ENCODE data around the gene NECTIN1.

Gene NECTIN1

GRCh38 chr11:119755356-119756071 lies 26.5 kb upstream of the NECTIN1 start:
- DNase-seq, result no peak

GRCh38 chr11:119754656-119755355 lies 25.8 kb upstream of the NECTIN1 start:
- no peak for DNase-seq

DNA sequence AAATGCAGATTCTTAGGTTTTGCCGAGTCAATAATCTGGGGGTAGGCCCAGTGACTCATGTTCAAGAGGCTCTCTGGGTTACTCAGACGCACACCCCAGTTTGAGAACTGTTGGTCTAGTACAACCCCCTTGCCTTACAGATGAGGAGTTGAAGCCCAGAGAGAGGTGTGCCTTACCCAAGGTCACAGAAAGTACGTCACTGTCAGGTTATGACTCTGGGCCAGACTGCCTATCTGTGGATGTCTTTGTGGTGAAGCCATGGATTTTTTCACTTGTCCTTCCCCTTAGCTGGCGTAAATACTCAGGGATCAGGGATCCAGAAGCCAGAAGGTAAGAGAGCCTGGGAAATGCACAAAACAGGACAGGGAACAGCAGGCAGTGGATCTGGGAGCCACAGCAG lies 25.2 kb upstream of the NECTIN1 start:
- DNase-seq, result no peak

GRCh38 chr11:119752946-119753345 lies 23.9 kb upstream of the NECTIN1 start:
- no peak for DNase-seq

- no peak for DNase-seq
These were observed 23.4 kb upstream of the NECTIN1 start for GRCh38 chr11:119752345-119752871.

- DNase-seq, result no peak
These were observed 21.1 kb upstream of the NECTIN1 start for GRCh38 chr11:119750056-119750455.

DNA sequence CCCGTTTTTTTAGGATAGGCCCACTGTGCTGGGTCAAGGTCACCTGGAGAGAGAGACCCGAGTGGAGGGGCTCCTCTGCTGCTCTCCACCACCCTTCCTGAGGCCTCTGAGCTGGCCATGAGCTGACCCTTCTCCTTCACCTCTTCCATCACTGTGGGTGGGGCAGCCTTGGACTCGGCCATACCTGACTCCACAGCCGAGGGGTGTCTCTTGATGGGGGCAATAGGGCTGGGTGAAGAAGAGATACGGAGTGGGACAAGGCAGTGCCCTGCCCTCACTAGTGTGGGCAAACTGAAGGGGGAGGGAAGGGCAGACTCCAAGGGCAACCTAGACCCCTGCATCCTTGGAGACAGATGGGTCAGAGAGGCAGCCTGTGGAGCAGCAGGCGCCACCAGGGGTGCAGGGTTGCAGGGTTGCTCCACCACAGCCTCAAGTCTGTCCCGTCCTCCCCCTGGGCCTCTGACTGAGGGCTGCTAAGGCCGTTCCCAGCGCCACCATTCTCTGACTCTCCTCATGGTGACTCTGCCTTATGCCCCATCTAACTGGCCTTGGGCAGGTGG lies 20.1 kb upstream of the NECTIN1 start:
- no peak for DNase-seq

DNA sequence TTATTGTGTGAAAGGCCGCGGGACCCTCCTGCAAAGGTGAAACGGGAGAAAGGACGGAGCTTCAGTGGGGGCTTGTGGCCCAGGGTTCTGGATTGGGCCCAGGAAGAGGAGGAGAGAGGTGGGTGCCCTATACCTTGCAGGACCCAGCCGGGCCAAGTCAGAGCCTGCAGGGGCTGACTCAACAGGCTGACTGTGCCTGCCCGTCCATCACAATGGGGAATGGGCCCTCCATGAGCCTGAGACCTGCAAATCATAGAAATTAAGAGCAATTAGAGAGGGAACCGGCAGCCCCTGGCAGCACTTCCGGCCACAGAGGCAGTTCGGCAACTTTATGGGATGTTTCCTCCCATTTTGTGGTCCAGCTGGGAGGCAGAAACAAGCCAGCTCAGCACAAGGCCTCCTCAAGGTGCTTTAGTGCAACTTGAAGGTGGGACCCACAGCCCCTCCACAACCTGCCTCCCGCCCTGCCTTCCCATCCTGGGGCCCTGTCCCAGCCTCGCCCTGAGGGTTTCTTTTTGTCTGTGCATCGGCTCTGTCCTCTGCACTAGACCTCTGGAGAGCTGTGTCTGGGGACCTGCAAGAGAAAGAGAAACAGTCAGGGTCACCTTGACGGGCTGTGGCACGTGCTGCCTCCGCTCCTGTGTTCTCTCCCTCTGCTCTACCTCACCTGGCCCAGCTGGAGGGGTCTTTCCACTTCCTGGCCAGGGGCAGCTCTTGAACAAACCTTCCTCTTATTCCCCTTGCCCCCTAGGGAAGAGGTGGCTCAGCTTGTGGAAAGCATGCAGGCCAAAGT lies 19.1 kb upstream of the NECTIN1 start:
- DNase-seq, result no peak

DNA sequence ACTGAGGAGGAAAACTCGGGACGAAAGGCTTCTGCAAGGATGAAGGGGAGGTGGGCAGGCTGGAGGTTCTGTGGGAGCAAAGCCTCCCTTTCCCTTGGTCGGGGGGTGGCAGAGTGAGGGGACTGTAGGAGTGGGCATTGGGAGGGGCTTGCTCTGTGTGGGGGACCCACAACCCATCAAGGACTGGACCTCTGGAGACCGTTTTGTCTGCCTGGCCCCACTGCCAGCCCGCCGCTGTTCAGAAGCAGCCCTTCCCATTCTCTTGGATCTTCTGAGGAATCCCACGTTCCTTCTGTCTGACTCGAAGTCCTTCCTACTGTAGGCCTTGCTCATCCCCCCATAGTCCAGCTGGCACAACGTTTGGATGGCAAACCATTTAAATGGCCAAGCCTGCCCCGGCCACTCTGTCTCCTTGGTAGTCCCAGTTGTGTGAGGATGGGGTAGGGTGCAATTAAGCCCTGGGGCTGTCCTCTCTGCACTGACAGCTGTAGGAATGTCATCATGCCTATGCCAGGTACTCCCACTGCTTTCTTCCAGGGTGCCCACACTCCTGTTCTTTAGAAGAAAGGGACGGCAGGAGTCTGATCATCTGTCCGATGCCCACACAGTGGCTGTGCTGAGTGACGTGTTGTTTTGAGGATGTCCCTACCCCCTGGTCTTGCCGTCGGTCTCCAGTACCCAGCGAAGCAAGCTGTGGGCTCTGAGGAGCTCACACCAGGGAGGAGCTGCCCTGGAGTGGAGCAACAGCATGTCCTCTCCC lies 17.0 kb upstream of the NECTIN1 start:
- no peak for DNase-seq

DNA sequence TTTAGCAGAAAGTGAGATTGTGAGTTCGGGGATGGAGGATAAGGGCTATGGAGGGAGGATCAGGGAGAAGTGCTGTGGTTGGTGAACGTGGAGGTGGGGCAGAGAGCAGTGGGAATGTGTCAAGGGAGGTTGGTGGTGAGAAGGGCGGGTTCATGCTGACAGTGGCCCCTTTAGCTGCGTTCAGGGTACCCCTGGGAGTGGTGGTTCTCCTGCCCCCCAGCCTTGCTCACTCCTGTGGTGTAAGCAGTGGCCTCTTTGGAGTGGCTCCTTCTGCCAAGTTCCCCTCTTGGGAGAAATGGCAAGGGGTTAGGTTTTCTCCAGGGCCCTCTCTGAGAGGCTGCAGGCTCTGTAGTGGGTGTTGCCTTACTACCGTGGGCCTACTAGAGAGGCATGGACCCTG lies 16.1 kb upstream of the NECTIN1 start:
- no peak for DNase-seq

- DNase-seq, result no peak
These were observed 15.6 kb upstream of the NECTIN1 start for GRCh38 chr11:119744577-119744976.

GRCh38 chr11:119743006-119743405 lies 14.0 kb upstream of the NECTIN1 start:
- no peak for DNase-seq

DNA sequence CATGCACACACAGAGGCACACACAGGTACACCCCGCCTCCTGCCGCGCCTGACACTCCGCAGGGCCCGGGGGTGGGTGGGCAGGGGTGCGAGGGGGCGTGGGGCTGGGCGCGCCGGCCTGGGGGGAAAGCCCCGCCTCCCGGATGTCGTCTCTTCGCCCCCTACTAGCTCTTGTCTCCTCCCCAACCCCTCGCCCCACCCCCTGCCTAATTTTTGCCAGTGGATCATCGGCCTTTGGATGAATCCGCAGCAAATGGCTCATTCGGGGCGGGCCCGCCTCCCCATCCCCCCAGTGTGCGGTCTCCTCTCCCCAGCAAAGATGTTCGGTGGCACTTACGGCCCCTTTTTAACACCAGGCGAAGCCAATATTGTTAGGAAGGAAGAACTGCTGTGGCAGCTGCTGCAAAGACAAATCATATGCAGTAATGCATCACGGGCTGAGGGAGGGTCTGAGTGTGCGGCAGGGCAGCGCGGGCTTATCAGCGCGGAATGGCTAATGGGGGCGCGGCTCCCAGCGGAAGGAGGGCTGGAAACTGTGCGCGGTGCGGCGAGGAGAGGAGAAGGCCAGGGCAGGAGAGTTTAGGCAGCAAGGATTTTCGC lies 13.4 kb upstream of the NECTIN1 start:
- no peak for DNase-seq

DNA sequence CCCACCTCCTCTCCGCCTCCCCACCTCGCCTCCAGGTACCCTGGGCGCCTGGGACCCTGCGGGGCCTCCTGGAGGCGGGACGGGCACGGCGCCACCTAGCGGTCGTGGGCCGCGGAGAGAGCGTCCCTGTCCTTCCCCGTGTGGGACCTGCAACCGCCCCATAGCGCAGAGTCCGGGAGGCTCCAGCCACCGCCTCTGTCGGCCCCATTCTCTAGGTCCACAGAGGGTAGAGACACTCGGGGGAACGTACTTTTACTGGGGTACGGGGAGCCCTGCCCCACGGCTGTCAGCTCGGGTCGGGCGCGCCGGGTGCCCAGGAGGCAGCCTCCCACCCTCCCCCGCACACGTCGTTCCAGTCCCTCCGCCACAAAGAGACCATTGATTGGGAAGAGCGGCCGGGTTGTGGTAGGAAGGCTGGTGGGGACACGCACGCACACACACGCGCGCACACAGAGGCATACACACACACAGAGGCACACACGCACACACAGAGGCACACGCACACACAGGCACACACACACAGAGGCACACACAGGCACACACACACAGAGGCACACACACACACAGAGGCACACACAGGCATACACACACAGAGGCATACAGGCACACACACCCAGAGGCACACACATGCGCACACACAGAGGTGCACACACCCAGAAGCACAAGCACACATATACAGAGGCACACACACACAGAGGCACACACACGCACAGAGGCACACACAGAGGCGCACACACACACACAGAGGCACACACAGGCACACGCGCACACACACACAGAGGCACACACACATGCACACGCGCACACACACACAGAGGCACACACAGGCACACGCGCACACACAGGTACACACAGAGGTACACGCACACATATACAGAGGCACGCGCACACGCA lies 12.6 kb upstream of the NECTIN1 start:
- DNase-seq, result no peak

GRCh38 chr11:119739975-119740374 lies 11.0 kb upstream of the NECTIN1 start:
- no peak for DNase-seq

DNA sequence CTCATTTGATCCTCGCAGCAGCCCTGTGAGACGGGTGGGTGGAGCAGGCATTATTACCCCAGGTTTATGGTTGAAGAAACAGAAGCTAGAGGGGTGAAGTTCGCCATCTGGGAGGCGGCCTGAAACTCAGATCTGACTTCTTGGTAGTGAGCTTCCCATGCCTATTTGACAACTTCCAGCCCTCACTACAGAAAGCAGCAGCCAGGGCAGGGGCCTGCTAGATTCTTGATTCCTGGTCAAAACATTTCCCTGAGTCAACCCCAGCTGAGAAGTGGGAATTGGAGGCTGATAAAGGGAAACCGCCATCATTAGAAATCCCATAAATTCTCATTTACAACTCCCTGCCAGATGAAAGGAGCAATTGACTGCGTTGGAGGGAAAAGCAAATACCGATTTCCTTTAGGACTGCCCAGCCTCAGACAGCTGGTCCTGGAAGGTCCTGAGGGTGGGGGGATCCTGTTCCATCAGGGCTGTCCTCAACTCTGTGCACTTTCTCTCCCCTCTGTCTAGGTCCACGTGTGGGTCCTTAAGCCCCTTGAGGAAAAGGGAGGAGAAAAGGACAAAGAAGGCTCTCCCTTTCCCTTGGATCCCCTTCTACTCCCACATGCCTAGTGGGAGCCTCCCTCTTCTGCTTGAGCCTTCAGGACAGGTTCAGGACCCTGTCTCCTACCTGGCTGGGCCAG lies 10.2 kb upstream of the NECTIN1 start:
- DNase-seq, result no peak

GRCh38 chr11:119738059-119738439 lies 9.0 kb upstream of the NECTIN1 start:
- DNase-seq, result no peak

DNA sequence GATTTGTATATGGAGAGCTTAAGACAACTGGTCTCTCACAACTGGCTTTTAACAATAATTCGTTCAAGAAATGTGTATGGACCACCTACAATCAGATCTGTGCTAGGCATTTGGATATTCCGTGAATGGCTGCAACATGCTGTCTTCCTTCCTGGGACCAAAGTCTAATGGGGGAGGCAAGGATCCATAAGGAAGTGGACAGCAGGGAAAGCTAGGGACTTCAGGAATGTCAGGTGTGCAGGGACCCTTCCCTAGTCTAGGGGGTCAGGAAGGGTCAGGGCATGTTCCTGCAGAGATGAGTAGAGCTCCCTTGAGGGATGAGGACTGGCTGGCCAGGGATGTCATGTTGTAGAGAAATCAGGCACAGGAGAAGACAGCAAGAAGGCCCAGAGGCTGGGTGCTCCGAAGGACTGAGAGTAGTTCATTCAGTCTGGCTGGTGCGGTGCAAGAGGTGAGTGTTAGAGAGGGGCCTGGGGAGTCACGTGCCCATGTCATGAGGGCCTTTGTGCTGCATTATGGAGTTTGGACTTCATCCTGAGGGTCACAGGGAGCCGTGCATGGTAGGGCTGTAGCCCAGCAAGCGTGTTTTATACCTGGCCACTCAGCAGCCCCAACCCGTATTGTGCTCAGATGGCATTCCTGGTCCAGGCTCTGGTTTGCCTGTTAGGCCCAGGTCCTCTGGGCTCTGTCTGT lies 8.5 kb upstream of the NECTIN1 start:
- no peak for DNase-seq

DNA sequence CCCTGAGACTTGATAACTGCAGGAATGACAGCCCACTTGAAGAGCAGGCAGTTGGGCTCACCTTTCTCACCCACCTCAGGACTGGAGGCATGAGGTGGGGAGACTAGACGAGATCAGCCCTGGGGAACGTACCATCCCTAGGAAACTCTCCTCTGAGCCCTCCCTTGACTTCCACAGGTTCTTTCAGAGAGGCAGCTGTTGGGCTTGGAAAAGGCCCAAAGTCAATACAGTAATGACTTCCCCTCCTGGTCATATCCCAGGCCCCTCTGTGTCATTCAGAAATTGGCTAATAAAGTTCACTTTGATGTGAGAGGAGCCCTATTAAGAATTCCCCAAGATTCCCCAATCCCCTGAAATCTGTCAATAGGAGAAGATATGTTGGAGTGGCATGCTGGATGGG lies 5.8 kb upstream of the NECTIN1 start:
- DNase-seq, result peak; percentile 70
